HepG2 (cell line): Measurements from ENCODE around the gene POLR2H. TPM values are rescaled to one million over a fixed set of nuclear protein-coding genes. Genes with fewer than 3 reads are reported as not detected.

Experiments
- CREM ChIP-seq, 2 experiments: sonication (generic) in 1 of 2; formaldehyde crosslinking in 1 of 2; IDR thresholded peaks; 2 replicates each; pipeline versions ENCODE4 v1.4.0 to v1.6.1; 2016 to 2020; ENCODE audit warnings: antibody characterized with exemption in 1 of 2, mild to moderate bottlenecking in 1 of 2, missing genetic modification reagents in 1 of 2
- DNMT3B ChIP-seq: conservative IDR thresholded peaks from 2 replicates; pipeline ENCODE4 v1.6.1; 2016; ENCODE audit warnings: missing biosample characterization, control low read depth
- HMGA1 ChIP-seq: sonication (generic); formaldehyde crosslinking; conservative IDR thresholded peaks from 2 replicates; pipeline ENCODE4 v1.4.0; 2020; ENCODE audit warnings: missing genetic modification reagents
- MXI1 ChIP-seq: IDR thresholded peaks from 3 replicates; pipeline ENCODE4 v1.6.1; 2012; ENCODE audit warnings: low read depth, low read length, inconsistent platforms, borderline replicate concordance
- NCOR1 ChIP-seq: fragments of 200-600 bp; sonication (generic); IDR thresholded peaks from 2 replicates; pipeline ENCODE4 v1.7.0; 2017; ENCODE audit warnings: antibody characterized with exemption, low read length, borderline replicate concordance
- NFRKB ChIP-seq: fragments of 450-650 bp; IDR thresholded peaks from 2 replicates; pipeline ENCODE4 v1.6.1; 2017
- NFYC ChIP-seq: IDR thresholded peaks from 2 replicates; pipeline ENCODE4 v1.6.1; 2016; ENCODE audit warnings: missing genetic modification reagents, missing compliant biosample characterization
- RORA ChIP-seq: sonication (generic); formaldehyde crosslinking; IDR thresholded peaks from 2 replicates; pipeline ENCODE4 v1.5.0; 2020; ENCODE audit warnings: mild to moderate bottlenecking, missing genetic modification reagents, moderate library complexity
- SCMH1 ChIP-seq: sonication (generic); formaldehyde crosslinking; IDR thresholded peaks from 2 replicates; pipeline ENCODE4 v1.9.0; 2021; ENCODE audit warnings: missing genetic modification reagents, mild to moderate bottlenecking, borderline replicate concordance
- TARDBP ChIP-seq: sonication (generic); formaldehyde crosslinking; IDR thresholded peaks from 2 replicates; pipeline ENCODE4 v1.8.0; 2022; ENCODE audit warnings: mild to moderate bottlenecking, missing genetic modification reagents
- TBL1XR1 ChIP-seq: fragments of 150-350 bp; IDR thresholded peaks from 2 replicates; pipeline ENCODE4 v1.6.1; 2014; ENCODE audit warnings: borderline replicate concordance, low read length; ENCODE audit not compliant: partially characterized antibody
- TEAD2 ChIP-seq: sonication (generic); formaldehyde crosslinking; IDR thresholded peaks from 2 replicates; pipeline ENCODE4 v1.9.0; 2021; ENCODE audit warnings: missing genetic modification reagents
- ZNF124 ChIP-seq: sonication (generic); formaldehyde crosslinking; IDR thresholded peaks from 2 replicates; pipeline ENCODE4 v1.4.0; 2020; ENCODE audit warnings: missing genetic modification reagents
- ZNF143 ChIP-seq: sonication (generic); formaldehyde crosslinking; IDR thresholded peaks from 2 replicates; pipeline ENCODE4 v1.4.0; 2020; ENCODE audit warnings: missing genetic modification reagents
- ZNF232 ChIP-seq: sonication (generic); formaldehyde crosslinking; IDR thresholded peaks from 2 replicates; pipeline ENCODE4 v1.4.0; 2020; ENCODE audit warnings: missing genetic modification reagents, borderline replicate concordance
- ZNF292 ChIP-seq: sonication (generic); formaldehyde crosslinking; IDR thresholded peaks from 2 replicates; pipeline ENCODE4 v1.8.1; 2022; ENCODE audit warnings: mild to moderate bottlenecking, low read depth, missing genetic modification reagents, borderline replicate concordance
- ZNF441 ChIP-seq: sonication (generic); formaldehyde crosslinking; IDR thresholded peaks from 2 replicates; pipeline ENCODE4 v1.7.0; 2021; ENCODE audit warnings: missing genetic modification reagents, borderline replicate concordance
- ZNF652 ChIP-seq: IDR thresholded peaks from 2 replicates; pipeline ENCODE4 v1.6.1; 2016; ENCODE audit warnings: low read depth, borderline replicate concordance
- polyA plus RNA-seq, 8 experiments: library from polyadenylated mRNA; depleted of rRNA in 3 of 8; stranded (reverse) in 7 of 8; unstranded in 1 of 8; fragments of >200 nt; fragmentation: Illumina TruSeq in 4 of 8; extraction: Trizol in 4 of 8; gene quantifications; 2 replicates each; pipeline versions ENCODE4 v1.2.1 to v1.2.3, GENCODE V29; 2011 to 2016; ENCODE audit warnings: low read depth in 4 of 8, missing spikeins in 1 of 8, mixed read lengths in 1 of 8; ENCODE audit not compliant: insufficient read depth in 1 of 8
- total RNA-seq, 5 experiments: library from RNA; depleted of rRNA; stranded (reverse); fragments of >200 nt; fragmentation: Illumina TruSeq; extraction: Trizol; gene quantifications; 2 replicates each; pipeline ENCODE4 v1.2.3, GENCODE V29; 2016; ENCODE audit warnings: low read depth in 1 of 5
- TF ChIP-seq, protein P1 (sequence below): sonication (generic); formaldehyde crosslinking; IDR thresholded peaks from 2 replicates; pipeline ENCODE4 v1.5.0; 2020; ENCODE audit warnings: missing genetic modification reagents
- TF ChIP-seq, protein P2 (sequence below): sonication (generic); formaldehyde crosslinking; IDR thresholded peaks from 2 replicates; pipeline ENCODE4 v1.5.0; 2020; ENCODE audit warnings: missing genetic modification reagents
- TF ChIP-seq, protein P3 (sequence below): IDR thresholded peaks from 2 replicates; pipeline ENCODE4 v1.6.1; 2012; ENCODE audit warnings: low read depth, low read length, improper control_type of control experiment
- TF ChIP-seq, protein P4 (sequence below): sonication (generic); formaldehyde crosslinking; IDR thresholded peaks from 2 replicates; pipeline ENCODE4 v1.5.1; 2020; ENCODE audit warnings: mild to moderate bottlenecking, missing genetic modification reagents

POLR2H gene
- total and polyA plus RNA-seq, 2 of the 13 experiments (the other 11 are each of a cell fraction or from before 2014, with no cell fraction given) = 118 to 194 TPM

DNA sequence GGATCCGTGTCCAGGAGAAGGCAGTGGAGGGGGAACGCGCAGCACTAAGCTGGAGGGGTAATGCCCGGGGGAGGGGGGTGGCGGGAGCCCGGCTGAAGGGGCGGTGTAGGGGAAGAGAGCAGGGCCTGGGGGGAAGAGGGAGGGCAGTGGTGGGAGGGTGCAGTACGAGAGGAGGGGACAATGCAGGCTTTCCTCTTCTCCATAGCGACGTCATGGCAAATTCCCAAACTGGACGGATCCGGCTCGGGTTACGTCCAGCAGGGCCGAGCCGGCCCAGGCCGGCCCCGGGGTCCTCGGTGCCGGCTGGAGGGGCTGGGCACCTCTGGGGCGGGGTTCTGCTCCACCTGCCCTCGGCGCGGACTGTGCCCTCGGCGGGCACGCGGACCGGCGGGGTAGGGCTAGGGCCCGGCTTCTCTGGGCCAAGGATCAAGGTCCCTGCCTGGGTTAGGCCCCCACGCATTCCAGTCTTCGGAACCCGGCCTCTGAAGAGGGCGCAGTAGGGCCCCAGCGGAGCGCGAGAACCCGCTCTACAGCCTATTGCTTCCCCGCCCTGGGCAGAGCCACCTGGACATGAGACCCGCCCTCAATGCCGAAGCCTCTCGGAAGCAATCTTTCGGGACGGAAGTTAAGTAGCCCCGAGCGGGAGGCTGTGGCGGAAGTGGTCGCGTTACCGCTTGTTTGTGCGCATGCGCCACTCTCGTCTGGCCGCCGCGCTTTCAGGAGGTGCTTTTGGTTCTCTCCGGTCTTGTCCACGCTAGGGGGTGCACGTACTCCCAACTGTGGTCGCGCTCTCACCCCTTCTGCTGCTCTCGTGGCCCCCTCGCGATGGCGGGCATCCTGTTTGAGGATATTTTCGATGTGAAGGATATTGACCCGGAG lies 1.4 kb downstream of the POLR2H start (continued):
- TF ChIP-seq CREM (IDR thresholded peaks at IDR 0.05) = peak; percentile 83
- no peak for TF ChIP-seq CREM (CRISPR knock-in tag; IDR thresholded peaks at IDR 0.05)
- TF ChIP-seq TBL1XR1 = no peak
- TF ChIP-seq ZNF232 (CRISPR knock-in tag) = no peak
- no peak for TF ChIP-seq SCMH1 (CRISPR knock-in tag)
- no peak for TF ChIP-seq ZNF652
- TF ChIP-seq, protein P1, sequence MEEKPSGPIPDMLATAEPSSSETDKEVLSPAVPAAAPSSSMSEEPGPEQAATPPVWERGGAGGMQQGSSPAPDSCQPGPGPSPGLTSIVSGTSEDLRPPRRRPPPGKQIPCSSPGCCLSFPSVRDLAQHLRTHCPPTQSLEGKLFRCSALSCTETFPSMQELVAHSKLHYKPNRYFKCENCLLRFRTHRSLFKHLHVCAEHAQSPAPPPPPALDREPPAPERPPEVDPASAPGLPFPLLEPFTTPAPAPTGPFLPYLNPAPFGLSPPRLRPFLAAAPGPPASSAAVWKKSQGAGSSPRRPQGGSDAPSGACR = 0 out of 2 replicates have a peak, but pooled peaks have one; percentile 5
- TF ChIP-seq TARDBP (CRISPR knock-in tag) = peak; percentile 83
- peak; percentile 75; the same call in 2 of the 3 replicates for TF ChIP-seq MXI1
- TF ChIP-seq, protein P2, sequence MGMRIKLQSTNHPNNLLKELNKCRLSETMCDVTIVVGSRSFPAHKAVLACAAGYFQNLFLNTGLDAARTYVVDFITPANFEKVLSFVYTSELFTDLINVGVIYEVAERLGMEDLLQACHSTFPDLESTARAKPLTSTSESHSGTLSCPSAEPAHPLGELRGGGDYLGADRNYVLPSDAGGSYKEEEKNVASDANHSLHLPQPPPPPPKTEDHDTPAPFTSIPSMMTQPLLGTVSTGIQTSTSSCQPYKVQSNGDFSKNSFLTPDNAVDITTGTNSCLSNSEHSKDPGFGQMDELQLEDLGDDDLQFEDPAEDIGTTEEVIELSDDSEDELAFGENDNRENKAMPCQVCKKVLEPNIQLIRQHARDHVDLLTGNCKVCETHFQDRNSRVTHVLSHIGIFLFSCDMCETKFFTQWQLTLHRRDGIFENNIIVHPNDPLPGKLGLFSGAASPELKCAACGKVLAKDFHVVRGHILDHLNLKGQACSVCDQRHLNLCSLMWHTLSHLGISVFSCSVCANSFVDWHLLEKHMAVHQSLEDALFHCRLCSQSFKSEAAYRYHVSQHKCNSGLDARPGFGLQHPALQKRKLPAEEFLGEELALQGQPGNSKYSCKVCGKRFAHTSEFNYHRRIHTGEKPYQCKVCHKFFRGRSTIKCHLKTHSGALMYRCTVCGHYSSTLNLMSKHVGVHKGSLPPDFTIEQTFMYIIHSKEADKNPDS (CRISPR knock-in tag) = no peak
- TF ChIP-seq DNMT3B (CRISPR knock-in tag) = peak; percentile 91; the same call in 1 of the 2 replicates
- TF ChIP-seq ZNF143 (CRISPR knock-in tag) = peak; percentile 57; the same call in 1 of the 2 replicates
- no peak for TF ChIP-seq HMGA1 (CRISPR knock-in tag)
- TF ChIP-seq, protein P3, sequence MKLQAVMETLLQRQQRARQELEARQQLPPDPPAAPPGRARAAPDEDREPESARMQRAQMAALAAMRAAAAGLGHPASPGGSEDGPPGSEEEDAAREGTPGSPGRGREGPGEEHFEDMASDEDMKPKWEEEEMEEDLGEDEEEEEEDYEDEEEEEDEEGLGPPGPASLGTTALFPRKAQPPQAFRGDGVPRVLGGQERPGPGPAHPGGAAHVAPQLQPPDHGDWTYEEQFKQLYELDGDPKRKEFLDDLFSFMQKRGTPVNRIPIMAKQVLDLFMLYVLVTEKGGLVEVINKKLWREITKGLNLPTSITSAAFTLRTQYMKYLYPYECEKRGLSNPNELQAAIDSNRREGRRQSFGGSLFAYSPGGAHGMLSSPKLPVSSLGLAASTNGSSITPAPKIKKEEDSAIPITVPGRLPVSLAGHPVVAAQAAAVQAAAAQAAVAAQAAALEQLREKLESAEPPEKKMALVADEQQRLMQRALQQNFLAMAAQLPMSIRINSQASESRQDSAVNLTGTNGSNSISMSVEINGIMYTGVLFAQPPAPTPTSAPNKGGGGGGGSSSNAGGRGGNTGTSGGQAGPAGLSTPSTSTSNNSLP = no peak; the same call in 1 of the 2 replicates
- no peak for TF ChIP-seq TEAD2 (CRISPR knock-in tag)
- TF ChIP-seq RORA = no peak
- no peak for TF ChIP-seq NFRKB
- TF ChIP-seq, protein P4, sequence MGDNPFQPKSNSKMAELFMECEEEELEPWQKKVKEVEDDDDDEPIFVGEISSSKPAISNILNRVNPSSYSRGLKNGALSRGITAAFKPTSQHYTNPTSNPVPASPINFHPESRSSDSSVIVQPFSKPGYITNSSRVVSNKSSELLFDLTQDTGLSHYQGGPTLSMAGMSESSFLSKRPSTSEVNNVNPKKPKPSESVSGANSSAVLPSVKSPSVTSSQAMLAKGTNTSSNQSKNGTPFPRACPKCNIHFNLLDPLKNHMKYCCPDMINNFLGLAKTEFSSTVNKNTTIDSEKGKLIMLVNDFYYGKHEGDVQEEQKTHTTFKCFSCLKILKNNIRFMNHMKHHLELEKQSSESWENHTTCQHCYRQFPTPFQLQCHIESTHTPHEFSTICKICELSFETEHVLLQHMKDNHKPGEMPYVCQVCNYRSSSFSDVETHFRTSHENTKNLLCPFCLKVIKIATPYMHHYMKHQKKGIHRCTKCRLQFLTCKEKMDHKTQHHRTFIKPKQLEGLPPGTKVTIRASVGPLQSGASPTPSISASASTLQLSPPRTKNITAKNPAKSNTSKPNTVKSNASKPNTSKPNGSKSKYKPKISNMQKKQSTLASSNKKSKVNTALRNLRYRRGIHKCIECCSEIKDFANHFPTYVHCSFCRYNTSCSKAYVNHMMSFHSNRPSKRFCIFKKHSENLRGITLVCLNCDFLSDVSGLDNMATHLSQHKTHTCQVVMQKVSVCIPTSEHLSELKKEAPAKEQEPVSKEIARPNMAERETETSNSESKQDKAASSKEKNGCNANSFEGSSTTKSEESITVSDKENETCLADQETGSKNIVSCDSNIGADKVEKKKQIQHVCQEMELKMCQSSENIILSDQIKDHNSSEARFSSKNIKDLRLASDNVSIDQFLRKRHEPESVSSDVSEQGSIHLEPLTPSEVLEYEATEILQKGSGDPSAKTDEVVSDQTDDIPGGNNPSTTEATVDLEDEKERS (CRISPR knock-in tag) = peak; percentile 66
- TF ChIP-seq ZNF292 (CRISPR knock-in tag) = no peak
- TF ChIP-seq NCOR1 = peak; percentile 86
- TF ChIP-seq NFYC (CRISPR knock-in tag) = peak; percentile 51
- peak; percentile 79; the same call in 1 of the 2 replicates for TF ChIP-seq ZNF124
- TF ChIP-seq ZNF441 (CRISPR knock-in tag) = 0 out of 2 replicates have a peak, but pooled peaks have one; percentile 6
